SK-N-MC (cell line): ENCODE measurements around the gene RAD1.

Experiments used
- FOXP2 ChIP-seq: optimal IDR thresholded peaks from 2 replicates; pipeline ENCODE3; 2011; ENCODE audit warnings: mild to moderate bottlenecking, moderate library complexity; ENCODE audit not compliant: insufficient read depth; ENCODE audit errors: extremely low read length, control extremely low read depth
- POLR2AphosphoS5 ChIP-seq: IDR thresholded peaks from 2 replicates; pipeline ENCODE4 v1.6.1; 2012; ENCODE audit warnings: mild to moderate bottlenecking, low read depth, low read length, borderline replicate concordance

DNA sequence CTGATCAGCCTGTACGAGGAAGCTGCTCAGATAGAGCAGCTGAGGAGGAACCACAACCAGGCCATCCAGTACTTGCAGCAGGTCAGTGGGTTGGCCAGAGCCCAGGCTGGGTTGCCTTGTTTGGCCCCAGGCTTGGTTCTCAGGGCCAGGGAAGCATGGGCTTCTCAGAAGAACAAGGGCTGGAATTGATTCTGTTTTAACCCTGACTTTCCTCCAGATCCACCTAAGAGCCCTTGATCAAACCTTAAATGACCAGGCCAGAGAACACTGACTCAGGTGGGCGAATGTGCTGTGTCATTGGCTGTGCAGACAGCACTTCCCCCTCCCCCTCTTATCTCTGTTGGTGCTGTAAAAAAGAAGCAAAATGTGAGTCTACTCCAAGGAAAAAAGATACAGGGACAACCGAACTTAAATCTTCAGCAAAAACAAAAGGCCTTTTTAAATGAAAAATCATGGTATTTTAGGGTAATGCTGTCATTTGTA, 48.3 kb downstream of the RAD1 start:
- TF ChIP-seq POLR2AphosphoS5 (no peak), FOXP2 (no peak)
